Stimulated activated CD4-positive, alpha-beta T cell treated with anti-CD3 and anti-CD28 coated beads, Interleukin-4, amount 100 ng/mL, for 4 hours (primary cell): ENCODE data around the gene TM2D3.

ENCODE experiments used
- DNase-seq, 2 experiments: peaks; one replicate each; pipeline ENCODE4 v3.0.0-alpha.2; 2020

The TM2D3 gene

GRCh38 chr15:101599091-101599490 lies 53.1 kb downstream of the TM2D3 start:
- DNase-seq = no peak

GRCh38 chr15:101597360-101597928 lies 54.7 kb downstream of the TM2D3 start:
- DNase-seq = no peak

DNA sequence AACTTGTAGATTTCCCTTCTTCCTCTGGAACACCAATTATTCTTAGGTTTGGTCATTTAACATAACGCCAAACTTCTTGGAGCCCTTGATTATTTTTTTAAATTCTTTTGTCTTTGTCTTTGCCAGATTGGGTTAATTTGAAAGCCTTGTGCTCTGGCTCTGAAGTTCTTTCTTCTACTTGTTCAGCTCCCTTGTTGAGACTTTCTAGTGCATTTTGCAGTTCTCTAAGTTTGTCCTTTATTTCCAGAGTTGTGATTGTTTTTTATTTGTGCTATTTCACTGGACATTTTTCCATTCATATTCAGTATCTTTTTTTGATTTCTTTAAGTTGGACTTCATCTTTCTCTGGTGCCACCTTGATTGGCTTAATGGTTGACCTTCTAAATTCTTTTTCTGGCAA lies 55.5 kb downstream of the TM2D3 start:
- no peak for DNase-seq
